Amniotic stem cell (primary cell): ENCODE data around the gene FSIP1.

Experiments used
- DNase-seq: peaks from one replicate; lab custom pipeline; 2025; lab: John Stamatoyannopoulos, UW

Gene FSIP1

GRCh38 chr15:39792025-39792843 lies 9.6 kb upstream of the FSIP1 start:
- DNase-seq = no peak

- DNase-seq = no peak
Observed at GRCh38 chr15:39789736-39790135, 7.1 kb upstream of the FSIP1 start.

- DNase-seq = no peak
Observed at GRCh38 chr15:39788800-39789565, 6.3 kb upstream of the FSIP1 start.

DNA sequence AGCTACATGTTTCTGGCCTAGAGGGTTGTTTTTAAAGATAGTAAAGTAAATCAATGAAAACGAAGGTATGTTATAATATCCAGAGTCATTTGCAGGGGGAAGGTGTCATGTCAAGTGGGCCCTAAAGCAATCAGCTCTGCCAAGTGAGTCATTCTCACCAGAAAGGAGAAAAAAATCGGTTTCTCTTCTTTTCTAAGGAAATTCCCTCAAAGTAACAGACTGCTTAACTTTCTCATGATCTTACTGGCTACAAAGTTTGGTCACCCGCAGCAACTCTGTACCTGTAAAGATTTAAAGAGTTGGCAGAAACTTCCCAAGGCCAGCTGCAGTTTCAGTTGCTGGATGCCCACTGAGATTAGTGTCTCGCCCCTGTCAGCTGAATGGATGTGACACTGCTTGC lies 5.5 kb upstream of the FSIP1 start:
- no peak for DNase-seq

- DNase-seq = no peak
Observed at GRCh38 chr15:39787479-39787878, 4.8 kb upstream of the FSIP1 start.

GRCh38 chr15:39786447-39787056 lies 3.9 kb upstream of the FSIP1 start:
- DNase-seq = peak; percentile 52

DNA sequence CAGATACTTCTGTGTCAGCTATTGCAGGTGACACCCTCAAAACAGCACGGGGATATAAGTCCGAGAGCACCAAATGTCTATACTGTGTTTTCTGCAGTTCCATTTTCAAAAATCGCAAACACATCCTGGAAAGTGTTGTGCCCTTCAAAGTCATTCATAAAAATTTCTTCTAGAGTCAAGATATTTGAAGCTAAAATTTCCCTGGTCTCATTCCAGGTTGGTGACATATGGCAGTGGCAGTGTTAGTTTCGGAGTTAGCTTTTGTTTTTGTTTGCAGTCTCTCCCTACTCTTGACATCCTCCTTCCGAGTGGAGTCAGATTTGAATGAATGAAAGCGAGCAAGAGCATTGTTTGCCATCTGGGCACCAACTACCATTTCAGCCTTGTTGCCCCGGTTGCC lies 3.2 kb upstream of the FSIP1 start:
- no peak for DNase-seq

- DNase-seq = no peak
Observed at GRCh38 chr15:39785139-39785538, 2.5 kb upstream of the FSIP1 start.

DNA sequence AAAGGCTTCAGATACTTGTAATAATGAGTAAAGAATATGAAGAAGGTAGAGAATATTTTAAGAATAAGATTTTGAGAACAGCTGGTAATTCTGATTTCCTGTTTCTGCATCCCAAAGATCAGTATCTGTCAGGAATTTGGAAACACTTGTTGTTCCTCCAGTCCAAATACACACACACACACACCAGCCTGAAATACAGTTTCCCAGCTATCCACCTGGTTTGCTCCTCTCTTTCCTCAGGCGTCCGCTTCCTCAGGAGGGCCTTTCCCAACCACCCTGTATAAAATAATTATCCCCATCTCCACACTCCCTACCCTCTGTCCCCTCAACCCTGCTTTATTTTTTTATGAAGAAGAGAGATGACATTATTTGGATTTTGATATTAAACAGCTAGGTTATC lies 2.0 kb upstream of the FSIP1 start:
- DNase-seq = no peak

- no peak for DNase-seq
Observed at GRCh38 chr15:39784125-39784524, 1.5 kb upstream of the FSIP1 start.

GRCh38 chr15:39783244-39783820 lies 691 bp upstream of the FSIP1 start:
- DNase-seq = no peak

GRCh38 chr15:39781967-39782302 lies 706 bp downstream of the FSIP1 start:
- DNase-seq = no peak

DNA sequence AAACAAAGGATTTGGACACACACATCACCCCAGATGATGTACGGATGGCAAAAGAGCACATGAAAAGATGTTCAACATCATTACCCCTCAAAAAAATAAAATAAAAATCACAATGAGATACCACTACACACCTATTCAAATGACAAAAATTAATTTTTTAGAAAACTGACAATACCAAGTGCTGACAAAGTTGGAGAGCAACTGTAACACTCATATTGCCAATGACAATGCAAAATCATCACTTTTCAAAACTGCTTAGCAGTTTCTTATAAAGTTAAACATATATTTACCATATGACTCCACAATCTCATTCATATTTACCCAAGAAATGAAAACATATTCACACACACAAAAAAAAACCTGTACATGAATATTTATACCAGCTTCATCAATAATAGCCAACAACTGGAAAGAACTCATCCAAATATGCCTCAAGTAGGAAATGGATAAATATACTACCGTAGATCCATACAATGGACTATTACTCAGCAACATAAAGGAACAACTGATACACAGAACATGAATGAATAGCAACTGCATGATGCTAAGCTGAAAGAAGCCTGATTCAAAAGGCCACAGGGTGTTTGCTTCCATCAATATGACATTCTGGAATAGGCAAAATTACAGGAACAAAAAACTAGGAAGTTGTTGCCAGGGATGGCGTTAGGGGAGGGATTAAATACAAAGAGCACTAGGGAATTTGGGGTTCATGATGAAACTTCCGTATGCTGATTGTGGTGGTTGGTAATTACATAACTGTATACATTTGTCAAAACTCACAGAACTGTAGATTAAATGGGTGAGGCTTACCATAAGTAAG lies 1.3 kb downstream of the FSIP1 start:
- DNase-seq = no peak

GRCh38 chr15:39778021-39778420 lies 4.6 kb downstream of the FSIP1 start:
- no peak for DNase-seq

- DNase-seq = no peak
Observed at GRCh38 chr15:39777496-39777895, 5.1 kb downstream of the FSIP1 start.

DNA sequence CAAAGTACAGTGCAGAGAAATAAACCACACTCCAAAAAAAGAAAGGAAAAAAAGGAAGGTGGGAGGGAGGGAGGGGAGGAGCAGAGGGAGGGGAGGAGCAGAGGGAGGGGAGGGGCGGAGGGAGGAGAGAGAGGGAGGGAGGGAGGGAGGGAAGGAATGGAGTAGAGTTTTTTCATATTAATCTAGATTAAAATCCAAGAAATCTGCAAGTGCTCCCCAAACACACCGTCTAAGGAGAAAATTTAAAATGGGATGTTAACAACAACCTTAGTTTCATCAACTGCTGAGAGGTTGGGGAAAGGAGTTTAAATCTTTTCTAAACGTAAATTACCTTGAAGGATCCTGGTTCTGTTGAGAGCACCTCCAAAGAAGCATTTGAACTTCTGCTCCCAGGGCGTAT lies 6.6 kb downstream of the FSIP1 start:
- no peak for DNase-seq

- no peak for DNase-seq
Observed at GRCh38 chr15:39774688-39775267, 7.9 kb downstream of the FSIP1 start.

GRCh38 chr15:39770748-39771689 lies 11.6 kb downstream of the FSIP1 start:
- DNase-seq = peak; percentile 66

DNA sequence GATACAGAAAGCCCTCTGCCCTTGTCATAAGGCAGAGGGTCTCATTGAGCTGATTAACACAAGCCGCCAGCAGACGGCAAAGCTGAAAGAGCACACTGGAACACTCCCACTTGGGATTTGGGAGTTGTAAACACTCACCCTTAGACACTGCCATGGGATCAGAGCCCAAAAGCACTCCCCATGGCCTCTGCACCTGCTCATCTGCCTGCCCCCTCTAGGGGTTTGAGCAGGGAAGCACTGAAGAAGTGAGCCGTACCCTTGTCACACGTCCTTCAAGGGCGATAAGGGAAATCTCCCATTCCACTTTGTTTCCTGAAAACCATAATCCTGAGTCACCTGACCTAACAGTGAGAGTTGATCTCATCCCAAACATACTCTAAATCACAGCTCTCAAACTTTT lies 14.7 kb downstream of the FSIP1 start:
- DNase-seq = no peak

- no peak for DNase-seq
Observed at GRCh38 chr15:39761006-39761405, 21.6 kb downstream of the FSIP1 start.
